ENCODE data around the gene NRDE2.

Gene NRDE2

DNA sequence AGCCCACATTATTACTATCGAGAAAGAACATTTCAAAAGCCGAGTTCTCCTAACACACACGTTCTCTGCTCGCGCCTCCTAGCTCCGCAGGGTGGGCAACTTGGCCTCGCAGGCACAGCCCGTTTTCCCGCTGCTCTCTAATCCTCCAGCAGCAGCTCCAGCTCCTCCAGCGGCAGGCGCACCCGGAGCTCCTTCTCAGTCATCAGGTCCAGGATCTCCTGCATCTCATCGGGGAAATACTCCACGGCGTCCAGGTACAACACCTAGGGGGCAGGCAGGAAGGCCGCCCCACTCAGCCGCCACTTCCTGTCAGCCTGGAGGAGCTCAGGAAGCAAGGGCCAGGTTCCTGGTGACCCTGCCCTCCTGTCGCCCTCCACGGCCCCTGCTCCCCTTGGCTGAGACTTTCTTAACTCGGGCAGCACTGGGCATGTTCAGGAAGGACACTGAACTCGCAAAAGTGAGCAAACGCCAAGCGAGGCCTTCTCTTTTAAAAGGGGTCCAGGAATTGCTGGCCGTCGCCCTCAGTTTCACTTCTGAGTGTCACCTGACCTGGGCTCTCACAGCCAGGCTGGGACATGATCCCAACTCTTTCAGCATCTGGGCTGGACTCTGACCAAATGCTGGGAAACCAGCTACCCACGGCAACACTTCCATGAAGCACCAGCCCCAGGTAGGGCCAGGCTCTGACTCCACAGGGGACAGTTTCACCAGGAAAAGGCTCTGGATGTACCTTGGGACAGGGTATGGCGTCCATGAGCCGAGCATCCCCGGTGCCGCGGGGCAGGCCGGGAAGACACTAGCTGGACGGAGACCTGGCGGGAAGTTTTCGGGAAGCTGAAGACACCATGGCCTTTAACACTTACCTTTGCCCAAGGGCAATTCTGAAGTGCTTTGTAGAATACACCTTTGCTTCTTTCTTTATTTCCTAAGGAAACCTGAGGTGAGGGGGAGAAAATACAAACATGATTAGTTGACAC lies 53.3 kb downstream of the NRDE2 start:
- no peak overlapping the region for H3K4me3 ChIP-seq (replicated peaks; ENCODE audit: low read depth, low read length)
- no peak for DNase-seq (ENCODE audit: extremely low read depth, insufficient read length)
- peaks cover 12% of the 10 kb centered on the region for H3K36me3 ChIP-seq (ENCODE audit: control insufficient read depth, insufficient read depth, low read length)
- TF ChIP-seq, protein P1, sequence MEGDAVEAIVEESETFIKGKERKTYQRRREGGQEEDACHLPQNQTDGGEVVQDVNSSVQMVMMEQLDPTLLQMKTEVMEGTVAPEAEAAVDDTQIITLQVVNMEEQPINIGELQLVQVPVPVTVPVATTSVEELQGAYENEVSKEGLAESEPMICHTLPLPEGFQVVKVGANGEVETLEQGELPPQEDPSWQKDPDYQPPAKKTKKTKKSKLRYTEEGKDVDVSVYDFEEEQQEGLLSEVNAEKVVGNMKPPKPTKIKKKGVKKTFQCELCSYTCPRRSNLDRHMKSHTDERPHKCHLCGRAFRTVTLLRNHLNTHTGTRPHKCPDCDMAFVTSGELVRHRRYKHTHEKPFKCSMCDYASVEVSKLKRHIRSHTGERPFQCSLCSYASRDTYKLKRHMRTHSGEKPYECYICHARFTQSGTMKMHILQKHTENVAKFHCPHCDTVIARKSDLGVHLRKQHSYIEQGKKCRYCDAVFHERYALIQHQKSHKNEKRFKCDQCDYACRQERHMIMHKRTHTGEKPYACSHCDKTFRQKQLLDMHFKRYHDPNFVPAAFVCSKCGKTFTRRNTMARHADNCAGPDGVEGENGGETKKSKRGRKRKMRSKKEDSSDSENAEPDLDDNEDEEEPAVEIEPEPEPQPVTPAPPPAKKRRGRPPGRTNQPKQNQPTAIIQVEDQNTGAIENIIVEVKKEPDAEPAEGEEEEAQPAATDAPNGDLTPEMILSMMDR (IDR thresholded peaks at IDR 0.05; ENCODE audit: insufficient read depth, low read length, poor library complexity, severe bottlenecking): no peak
- no peaks in the 10 kb centered on the region for H3K27me3 ChIP-seq (replicated peaks; ENCODE audit: control insufficient read depth, insufficient read depth, low read length)

DNA sequence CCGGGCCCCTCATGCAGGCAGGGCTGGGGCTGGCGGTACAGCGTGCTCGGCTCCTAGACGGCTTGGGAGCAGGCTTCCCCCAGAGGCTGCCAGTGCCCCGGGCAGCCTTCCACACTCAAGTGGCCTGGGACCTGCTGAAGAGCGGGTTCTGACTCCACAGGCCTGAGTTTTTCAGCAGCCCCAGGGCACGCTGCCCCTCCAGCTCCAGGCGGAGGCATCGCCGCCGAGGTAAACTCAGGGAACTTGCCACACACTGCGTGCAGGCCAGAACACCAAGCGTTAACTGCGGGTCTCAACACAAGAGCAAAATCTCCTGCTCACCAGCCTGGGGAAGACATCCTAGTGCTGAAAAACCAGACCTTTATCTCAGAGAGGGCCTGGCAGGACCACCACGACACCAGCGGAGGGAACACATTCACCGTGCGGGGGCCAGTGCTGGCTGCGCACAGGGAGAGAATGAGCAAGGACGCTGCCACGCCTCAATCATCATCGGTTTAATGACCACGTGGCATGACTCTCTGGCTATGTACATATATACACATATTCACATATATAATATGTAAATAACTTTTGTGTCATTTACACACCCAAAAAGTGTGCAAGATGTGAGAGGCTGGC lies 54.1 kb downstream of the NRDE2 start:
- no peaks in the 10 kb centered on the region for H3K27me3 ChIP-seq (replicated peaks; ENCODE audit: control insufficient read depth, insufficient read depth, low read length)
- DNase-seq (ENCODE audit: extremely low read depth, insufficient read length): no peak
- TF ChIP-seq, protein P1 (IDR thresholded peaks at IDR 0.05; ENCODE audit: insufficient read depth, low read length, poor library complexity, severe bottlenecking): no peak
- H3K4me3 ChIP-seq (replicated peaks; ENCODE audit: low read depth, low read length): no peak overlapping the region
- H3K36me3 ChIP-seq (ENCODE audit: control insufficient read depth, insufficient read depth, low read length): peaks cover 13% of the 10 kb centered on the region

DNA sequence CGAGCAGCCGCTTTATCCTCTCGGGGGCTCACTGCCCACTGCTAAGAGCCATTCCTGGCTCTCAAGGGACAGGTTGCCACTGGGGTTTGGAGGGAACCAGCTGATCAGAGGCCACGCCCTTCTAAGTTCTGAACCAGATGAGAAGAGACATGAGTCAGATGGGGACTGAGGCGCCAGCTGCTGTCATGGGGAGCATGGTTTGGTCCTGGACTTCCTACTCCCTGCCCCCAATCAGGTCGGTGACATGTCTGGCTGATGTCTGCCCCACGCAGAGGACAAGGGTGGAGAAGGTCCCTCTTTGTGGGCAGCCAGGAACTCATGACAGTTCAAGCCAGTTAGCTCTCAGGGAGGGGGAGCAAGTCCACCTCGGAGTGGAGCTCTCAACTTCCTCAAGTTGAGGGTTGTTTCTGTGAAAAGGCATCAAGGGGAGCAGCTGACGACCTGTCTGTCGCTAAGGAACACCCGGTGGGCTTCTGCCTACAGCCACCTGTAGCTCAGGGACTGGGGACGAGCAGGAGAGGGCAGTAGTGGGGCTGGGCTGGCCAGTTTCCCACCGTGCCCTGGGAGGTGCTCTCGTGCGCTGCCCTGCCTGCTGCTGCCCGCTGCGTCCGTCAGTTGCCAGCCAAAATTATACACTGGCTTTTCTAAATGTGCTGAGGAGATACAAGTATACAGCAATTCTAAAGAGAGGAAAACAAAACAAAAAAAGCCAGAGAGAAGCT lies 54.9 kb downstream of the NRDE2 start:
- Histone ChIP-seq H3K36me3 (ENCODE audit: control insufficient read depth, insufficient read depth, low read length) (peaks cover 15% of the 10 kb centered on the region), H3K27me3 (replicated peaks; ENCODE audit: control insufficient read depth, insufficient read depth, low read length) (no peaks in the 10 kb centered on the region), H3K4me3 (replicated peaks; ENCODE audit: low read depth, low read length) (no peak overlapping the region)
- TF ChIP-seq, protein P1 (IDR thresholded peaks at IDR 0.05; ENCODE audit: insufficient read depth, low read length, poor library complexity, severe bottlenecking): no peak
- DNase-seq (ENCODE audit: extremely low read depth, insufficient read length): no peak

DNA sequence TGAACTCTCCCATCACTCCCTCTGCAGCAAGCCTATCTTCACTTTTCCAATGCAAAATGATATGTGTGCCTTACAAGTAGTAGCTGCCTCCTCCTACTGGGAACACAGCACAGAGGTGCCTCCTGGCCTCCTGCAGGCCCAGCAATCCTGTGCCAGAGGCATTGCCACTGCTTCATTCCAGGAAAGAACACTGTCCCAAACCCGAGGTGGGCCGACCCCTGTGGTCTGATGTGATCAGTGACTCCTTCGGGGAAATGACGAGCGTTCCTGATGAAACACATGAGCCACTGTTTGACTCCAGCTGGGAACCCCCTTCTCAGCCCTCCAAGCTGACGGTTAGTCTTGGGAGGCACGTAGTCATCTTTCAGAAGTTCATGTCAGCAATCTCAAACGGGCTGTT lies 55.9 kb downstream of the NRDE2 start:
- DNase-seq (ENCODE audit: extremely low read depth, insufficient read length): no peak
- H3K4me3 ChIP-seq (replicated peaks; ENCODE audit: low read depth, low read length): no peak overlapping the region
- no peaks in the 10 kb centered on the region for H3K27me3 ChIP-seq (replicated peaks; ENCODE audit: control insufficient read depth, insufficient read depth, low read length)
- TF ChIP-seq, protein P1 (IDR thresholded peaks at IDR 0.05; ENCODE audit: insufficient read depth, low read length, poor library complexity, severe bottlenecking): no peak
- peaks cover 15% of the 10 kb centered on the region for H3K36me3 ChIP-seq (ENCODE audit: control insufficient read depth, insufficient read depth, low read length)

DNA sequence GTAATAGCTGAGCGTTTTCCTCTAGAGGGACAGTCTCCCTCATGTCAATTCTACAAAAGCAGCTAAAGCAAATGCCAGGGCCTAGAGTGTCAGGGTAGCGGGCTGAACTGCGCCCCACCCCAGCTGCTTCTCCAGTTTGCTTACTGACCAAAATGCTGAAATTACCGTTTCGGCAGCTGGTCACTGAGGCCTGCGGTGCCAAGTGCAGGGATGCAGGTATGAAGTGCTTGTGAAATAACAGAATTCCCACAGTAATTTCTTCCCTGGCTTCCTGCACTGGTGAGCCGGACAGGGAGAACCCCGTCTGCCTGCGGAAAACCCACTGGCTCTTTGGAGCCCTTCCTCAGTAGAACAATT lies 56.3 kb downstream of the NRDE2 start:
- H3K4me3 ChIP-seq (replicated peaks; ENCODE audit: low read depth, low read length): no peak overlapping the region
- TF ChIP-seq, protein P1 (IDR thresholded peaks at IDR 0.05; ENCODE audit: insufficient read depth, low read length, poor library complexity, severe bottlenecking): no peak
- DNase-seq (ENCODE audit: extremely low read depth, insufficient read length): no peak
- no peaks in the 10 kb centered on the region for H3K27me3 ChIP-seq (replicated peaks; ENCODE audit: control insufficient read depth, insufficient read depth, low read length)
- peaks cover 16% of the 10 kb centered on the region for H3K36me3 ChIP-seq (ENCODE audit: control insufficient read depth, insufficient read depth, low read length)

All from GM06990 (cell line).